Glutamatergic neuron (in vitro differentiated cells): Measurements from ENCODE around the gene OGN. TPM values are rescaled to one million over a fixed set of nuclear protein-coding genes. Genes with fewer than 3 reads are reported as not detected.

Source experiments
- DNase-seq: peaks from one replicate; pipeline ENCODE4 v3.0.0; 2022
- H3K27ac Mint-ChIP-seq: one replicate; pipeline ENCODE4 v1.8.0; 2020; ENCODE audit warnings: mild to moderate bottlenecking, mixed read lengths, inconsistent platforms; ENCODE audit not compliant: unreplicated experiment
- H3K27me3 Mint-ChIP-seq: one replicate; pipeline ENCODE4 v1.8.0; 2020; ENCODE audit warnings: mild to moderate bottlenecking, moderate library complexity, mixed read lengths, inconsistent platforms; ENCODE audit not compliant: unreplicated experiment
- H3K36me3 Mint-ChIP-seq: one replicate; pipeline ENCODE4 v1.8.0; 2020; ENCODE audit warnings: mild to moderate bottlenecking, mixed read lengths, inconsistent platforms; ENCODE audit not compliant: unreplicated experiment
- H3K4me1 Mint-ChIP-seq: one replicate; pipeline ENCODE4 v1.8.0; 2020; ENCODE audit warnings: mild to moderate bottlenecking, low read depth, mixed read lengths, inconsistent platforms; ENCODE audit not compliant: unreplicated experiment
- H3K4me3 Mint-ChIP-seq: one replicate; pipeline ENCODE4 v1.8.0; 2020; ENCODE audit warnings: mild to moderate bottlenecking, mixed read lengths, inconsistent platforms; ENCODE audit not compliant: unreplicated experiment
- H3K9me3 Mint-ChIP-seq: one replicate; pipeline ENCODE4 v1.8.0; 2020; ENCODE audit warnings: mild to moderate bottlenecking, moderate library complexity, mixed read lengths, inconsistent platforms; ENCODE audit not compliant: unreplicated experiment
- total RNA-seq: library from RNA; stranded (reverse); fragmentation: NEBNext Ultra II Directional; extraction: Animal tissue kit (Norgen Biotek cat#: 25700); gene quantifications from one replicate; pipeline ENCODE4 v1.2.1, GENCODE V29; 2021; ENCODE audit not compliant: unreplicated experiment
- TF ChIP-seq, protein P1 (sequence below): fragments of 200-600 bp; sonication (generic); IDR thresholded peaks from one replicate; pipeline ENCODE4 v1.5.0; 2021; ENCODE audit not compliant: partially characterized antibody, unreplicated experiment

Gene OGN
- total RNA-seq, 1 donor from 2014 or later, result not detected

DNA sequence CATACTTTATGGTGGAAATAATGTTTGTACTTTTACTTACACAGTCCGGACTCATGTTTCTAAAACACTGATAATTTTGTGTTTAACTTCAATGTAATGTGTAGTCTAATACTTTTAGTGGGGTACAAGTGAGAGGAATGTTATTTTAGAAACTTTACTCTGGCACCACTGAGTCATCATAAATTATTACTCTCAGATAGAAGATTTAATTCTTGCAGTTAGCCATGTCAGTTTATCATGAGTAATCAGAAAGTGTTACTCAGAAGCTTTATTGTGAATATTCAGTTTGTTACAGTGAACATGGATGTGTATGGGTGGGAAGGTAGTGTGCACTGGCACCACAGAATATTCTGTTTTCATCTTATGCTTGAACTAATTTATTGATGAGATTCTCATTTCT, 20.0 kb downstream of the OGN start:
- DNase-seq, result no peak
- H3K4me1 Mint-ChIP-seq, result no peaks in the 10 kb centered on the region
- TF ChIP-seq, protein P1, sequence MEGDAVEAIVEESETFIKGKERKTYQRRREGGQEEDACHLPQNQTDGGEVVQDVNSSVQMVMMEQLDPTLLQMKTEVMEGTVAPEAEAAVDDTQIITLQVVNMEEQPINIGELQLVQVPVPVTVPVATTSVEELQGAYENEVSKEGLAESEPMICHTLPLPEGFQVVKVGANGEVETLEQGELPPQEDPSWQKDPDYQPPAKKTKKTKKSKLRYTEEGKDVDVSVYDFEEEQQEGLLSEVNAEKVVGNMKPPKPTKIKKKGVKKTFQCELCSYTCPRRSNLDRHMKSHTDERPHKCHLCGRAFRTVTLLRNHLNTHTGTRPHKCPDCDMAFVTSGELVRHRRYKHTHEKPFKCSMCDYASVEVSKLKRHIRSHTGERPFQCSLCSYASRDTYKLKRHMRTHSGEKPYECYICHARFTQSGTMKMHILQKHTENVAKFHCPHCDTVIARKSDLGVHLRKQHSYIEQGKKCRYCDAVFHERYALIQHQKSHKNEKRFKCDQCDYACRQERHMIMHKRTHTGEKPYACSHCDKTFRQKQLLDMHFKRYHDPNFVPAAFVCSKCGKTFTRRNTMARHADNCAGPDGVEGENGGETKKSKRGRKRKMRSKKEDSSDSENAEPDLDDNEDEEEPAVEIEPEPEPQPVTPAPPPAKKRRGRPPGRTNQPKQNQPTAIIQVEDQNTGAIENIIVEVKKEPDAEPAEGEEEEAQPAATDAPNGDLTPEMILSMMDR, result no peak
- H3K27ac Mint-ChIP-seq, result no peak overlapping the region
- no peaks in the 10 kb centered on the region for H3K9me3 Mint-ChIP-seq
- H3K36me3 Mint-ChIP-seq, result no peaks in the 10 kb centered on the region
- no peak overlapping the region for H3K4me3 Mint-ChIP-seq
- no peaks in the 10 kb centered on the region for H3K27me3 Mint-ChIP-seq

DNA sequence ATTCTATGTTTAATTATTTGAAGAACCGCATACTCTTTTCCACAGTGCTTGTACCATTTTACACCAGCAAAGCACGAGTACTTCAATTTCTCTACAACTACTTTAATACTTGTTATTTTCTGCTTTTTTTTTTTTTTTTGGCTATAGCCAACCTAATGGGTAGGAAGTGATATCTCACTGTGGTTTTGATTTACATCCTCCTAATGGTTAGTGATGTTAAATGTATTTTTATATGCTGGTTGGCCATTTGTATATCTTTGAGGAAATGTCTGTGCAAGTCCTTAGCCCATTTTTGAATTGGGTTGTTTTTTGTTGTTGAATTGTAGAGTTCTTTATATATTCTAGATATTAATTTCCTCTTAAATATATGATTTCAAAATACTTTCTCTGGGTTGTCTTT, 22.6 kb downstream of the OGN start:
- Mint-ChIP-seq H3K4me1 (no peaks in the 10 kb centered on the region), H3K4me3 (no peak overlapping the region), H3K9me3 (no peaks in the 10 kb centered on the region), H3K36me3 (no peaks in the 10 kb centered on the region), H3K27ac (no peak overlapping the region), H3K27me3 (no peaks in the 10 kb centered on the region)
- TF ChIP-seq, protein P1, result no peak
- no peak for DNase-seq

DNA sequence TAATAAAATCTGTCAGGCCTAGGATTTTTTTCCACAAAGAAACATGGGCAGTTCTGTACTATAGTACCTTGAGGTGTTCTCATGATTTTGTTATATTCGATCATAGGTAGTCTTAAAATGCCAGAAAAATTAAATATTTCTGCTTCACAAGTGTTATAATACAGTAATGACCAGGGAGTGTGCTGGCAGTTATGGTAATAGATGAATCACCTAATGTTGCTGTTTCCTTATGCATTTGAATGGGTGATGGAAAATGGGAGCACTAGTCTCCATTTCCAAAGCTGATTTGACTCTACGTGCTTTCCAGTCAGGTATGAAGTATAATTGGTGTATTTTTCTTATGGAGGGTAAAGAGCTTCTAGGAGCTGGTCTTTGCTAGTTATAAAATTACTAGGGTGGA, 23.8 kb downstream of the OGN start:
- H3K36me3 Mint-ChIP-seq, result peaks cover 5% of the 10 kb centered on the region
- H3K9me3 Mint-ChIP-seq, result no peaks in the 10 kb centered on the region
- no peaks in the 10 kb centered on the region for H3K4me1 Mint-ChIP-seq
- TF ChIP-seq, protein P1, result no peak
- H3K27ac Mint-ChIP-seq, result no peak overlapping the region
- no peak for DNase-seq
- H3K27me3 Mint-ChIP-seq, result no peaks in the 10 kb centered on the region
- H3K4me3 Mint-ChIP-seq, result no peak overlapping the region

DNA sequence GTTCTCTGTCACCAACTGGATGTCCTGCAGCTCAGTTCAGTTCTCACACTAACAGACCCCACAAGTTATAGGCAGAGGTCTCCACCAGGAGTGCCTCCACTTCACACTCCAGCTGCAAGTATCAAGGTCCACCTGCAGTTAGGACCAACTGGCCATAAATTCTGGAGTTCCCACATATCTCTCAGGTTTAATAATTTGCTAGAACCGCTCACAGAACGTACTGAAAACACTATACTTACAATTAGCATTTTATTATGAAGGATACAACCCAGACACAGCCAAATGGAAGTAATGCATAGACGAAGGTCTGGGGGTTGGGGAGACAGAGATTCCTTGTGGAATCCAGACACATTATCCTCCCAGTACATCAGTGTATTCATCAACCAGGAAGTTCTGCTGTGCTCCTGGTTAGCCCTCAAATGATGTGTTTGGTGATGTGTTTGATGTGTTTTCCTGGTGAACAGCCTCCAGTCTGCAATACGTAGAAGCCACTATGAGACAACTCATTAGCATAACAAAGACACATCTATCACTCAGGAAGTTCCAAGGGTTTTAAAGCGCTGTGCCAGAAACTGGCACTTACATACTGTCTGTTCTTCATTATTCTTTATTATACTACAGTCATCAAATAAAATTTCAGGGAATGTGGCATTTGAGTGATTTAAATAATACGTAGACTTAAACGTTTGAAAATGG, 25.4 kb downstream of the OGN start:
- no peaks in the 10 kb centered on the region for H3K9me3 Mint-ChIP-seq
- peaks cover 5% of the 10 kb centered on the region for H3K36me3 Mint-ChIP-seq
- H3K27me3 Mint-ChIP-seq, result no peaks in the 10 kb centered on the region
- DNase-seq, result no peak
- TF ChIP-seq, protein P1, result no peak
- H3K4me3 Mint-ChIP-seq, result no peak overlapping the region
- no peak overlapping the region for H3K27ac Mint-ChIP-seq
- H3K4me1 Mint-ChIP-seq, result no peaks in the 10 kb centered on the region

DNA sequence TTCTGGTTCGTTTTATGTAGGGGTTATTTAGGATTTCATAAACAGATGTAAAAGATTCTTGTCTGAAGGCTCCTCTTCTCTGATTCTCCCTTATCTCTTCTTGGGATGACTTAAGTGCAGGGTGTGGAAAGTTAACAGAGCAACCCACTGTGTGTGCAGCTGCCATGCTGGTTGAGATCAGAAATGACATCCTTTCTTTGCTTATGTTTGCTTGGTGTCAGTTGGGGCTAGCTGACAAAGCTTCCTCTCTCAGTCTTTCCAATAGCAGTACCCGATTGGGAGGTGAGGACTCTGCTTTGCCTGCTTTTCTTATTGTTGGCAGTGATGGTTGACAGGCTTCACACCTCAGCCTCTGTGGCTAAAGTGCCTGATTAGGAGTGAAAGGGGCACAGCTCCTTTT, 26.5 kb downstream of the OGN start:
- Mint-ChIP-seq H3K27me3 (no peaks in the 10 kb centered on the region), H3K4me1 (no peaks in the 10 kb centered on the region), H3K4me3 (no peak overlapping the region), H3K36me3 (peaks cover 5% of the 10 kb centered on the region), H3K27ac (no peak overlapping the region), H3K9me3 (no peaks in the 10 kb centered on the region)
- TF ChIP-seq, protein P1, result no peak
- DNase-seq, result no peak
